GM19035 (cell line): ENCODE measurements around the gene MVK.

Experiments
- ATAC-seq: cut with Tn5 transposase; IDR thresholded peaks from one replicate; pipeline ENCODE4 v1.9.1; 2021; ENCODE audit not compliant: unreplicated experiment

The MVK gene

DNA sequence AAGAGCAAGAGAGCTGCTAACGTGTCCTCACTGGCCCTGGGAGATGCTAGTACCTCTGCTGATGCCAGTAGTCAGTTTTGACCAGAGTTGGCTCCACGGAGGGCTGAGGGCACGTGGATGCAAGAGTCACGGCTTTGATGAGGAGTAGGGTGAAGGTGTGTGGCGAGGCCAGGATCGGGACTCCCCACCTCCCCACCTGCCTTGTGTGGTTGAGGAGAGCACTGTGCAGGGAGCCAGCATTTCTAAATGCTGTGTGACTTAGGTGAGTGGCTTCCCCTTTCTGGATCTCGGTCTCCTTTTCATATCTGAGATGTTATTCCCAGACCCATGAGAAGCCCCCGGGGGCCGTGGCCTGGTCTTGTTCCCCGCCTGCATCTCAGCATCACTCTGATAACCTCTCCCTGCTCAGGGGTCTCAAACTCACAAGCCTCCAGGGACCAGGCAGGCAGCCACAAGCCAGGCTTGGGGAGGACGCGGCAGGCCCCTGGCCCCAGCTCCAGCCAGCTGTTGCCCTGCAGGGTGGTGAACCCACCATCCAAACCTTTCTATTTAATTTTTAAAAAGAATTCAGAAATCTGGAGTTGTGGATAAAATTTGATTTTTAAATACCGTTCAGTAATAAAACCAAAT, 32.1 kb downstream of the MVK start:
- ATAC-seq: no peak

GRCh38 chr12:109606320-109607028, 32.9 kb downstream of the MVK start:
- ATAC-seq: no peak

DNA sequence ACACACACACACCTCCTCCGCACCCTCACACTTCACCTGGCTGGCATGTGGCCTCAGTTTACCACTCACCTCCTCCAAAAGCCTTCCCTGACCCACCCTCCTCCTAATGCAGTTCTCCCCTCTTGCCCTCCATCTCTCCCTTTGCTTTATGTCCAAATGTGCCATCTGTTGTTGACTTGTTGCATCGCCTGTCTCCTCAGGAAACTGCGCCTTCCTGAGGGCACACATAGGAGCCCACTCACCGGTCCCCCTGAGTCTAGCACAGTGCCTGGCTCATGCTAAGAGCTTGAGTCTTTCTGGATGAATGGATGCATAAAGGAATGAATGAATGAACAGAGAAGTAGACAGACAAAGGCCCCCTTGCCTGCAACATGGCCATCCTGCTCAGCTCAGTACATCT, 34.0 kb downstream of the MVK start:
- ATAC-seq: no peak

- no peak for ATAC-seq
Observed at GRCh38 chr12:109608270-109608669, 34.7 kb downstream of the MVK start.

GRCh38 chr12:109608793-109609192, 35.2 kb downstream of the MVK start:
- no peak for ATAC-seq

DNA sequence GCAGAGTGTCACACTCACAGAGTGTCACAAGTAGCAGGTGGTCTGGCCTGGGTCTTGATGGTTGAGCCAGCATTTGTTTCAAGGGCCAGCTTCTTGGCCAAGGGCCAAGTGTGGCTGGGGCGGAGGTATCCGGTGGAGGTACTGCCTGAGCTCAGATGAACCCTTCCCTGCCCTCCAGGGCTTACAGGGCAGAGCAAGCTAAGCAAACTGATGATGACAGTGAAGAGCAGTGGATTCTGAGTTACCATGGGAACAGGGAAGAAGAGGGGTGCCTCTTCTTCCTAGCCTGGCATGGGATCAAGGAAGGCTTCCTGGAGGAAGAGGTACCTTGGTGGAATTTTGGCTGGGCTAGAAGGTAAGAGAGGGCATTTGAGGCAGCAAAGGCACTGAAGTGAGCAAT, 35.7 kb downstream of the MVK start:
- no peak for ATAC-seq

GRCh38 chr12:109610523-109610922, 36.9 kb downstream of the MVK start:
- ATAC-seq: no peak

- ATAC-seq: no peak
Observed at GRCh38 chr12:109611223-109611622, 37.6 kb downstream of the MVK start.

DNA sequence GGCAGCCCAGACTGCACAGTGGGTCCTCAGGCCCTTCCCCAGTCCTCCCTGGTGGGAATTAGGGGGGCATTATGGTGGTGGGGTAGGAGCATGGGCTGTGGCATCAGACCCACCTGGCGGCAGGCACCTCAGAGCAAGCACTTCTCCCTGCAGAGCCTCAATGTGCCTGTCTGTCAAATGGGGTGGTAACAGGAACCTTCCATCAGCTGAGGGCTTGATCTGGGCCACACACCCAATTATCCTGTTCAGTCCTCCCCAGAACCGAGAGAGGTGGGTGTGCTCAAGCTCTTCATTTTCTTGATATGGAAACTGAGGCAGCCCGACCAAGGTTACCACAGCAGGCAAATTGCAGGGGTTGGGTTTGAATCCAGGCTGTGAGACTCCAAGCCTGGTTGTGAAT, 38.4 kb downstream of the MVK start:
- no peak for ATAC-seq

GRCh38 chr12:109612975-109613502, 39.4 kb downstream of the MVK start:
- ATAC-seq: no peak

- no peak for ATAC-seq
Observed at GRCh38 chr12:109613649-109614455, 40.3 kb downstream of the MVK start.

GRCh38 chr12:109615556-109616229, 42.1 kb downstream of the MVK start:
- no peak for ATAC-seq

- no peak for ATAC-seq
Observed at GRCh38 chr12:109617491-109617890, 43.9 kb downstream of the MVK start.

DNA sequence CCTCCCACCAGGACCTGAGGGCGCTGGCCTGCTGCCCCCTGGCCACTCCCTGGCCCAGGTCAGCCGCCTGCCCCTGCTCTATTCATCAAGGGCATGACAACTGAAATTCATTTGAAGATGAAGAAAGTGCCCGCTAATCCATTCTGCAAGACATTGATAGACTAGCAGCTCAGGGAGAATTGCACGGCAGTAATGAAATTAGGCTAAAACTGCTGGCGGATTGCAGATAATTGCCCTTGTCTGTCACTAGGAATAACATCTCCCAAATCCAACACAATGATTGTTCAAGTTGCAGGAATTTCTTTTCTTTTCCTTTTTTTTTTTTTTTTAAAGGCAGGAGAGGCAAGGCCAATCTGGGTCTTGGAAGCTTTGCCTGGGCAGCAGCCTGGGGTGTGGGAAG, 44.5 kb downstream of the MVK start:
- ATAC-seq: no peak

- ATAC-seq: no peak
Observed at GRCh38 chr12:109619002-109619604, 45.5 kb downstream of the MVK start.

DNA sequence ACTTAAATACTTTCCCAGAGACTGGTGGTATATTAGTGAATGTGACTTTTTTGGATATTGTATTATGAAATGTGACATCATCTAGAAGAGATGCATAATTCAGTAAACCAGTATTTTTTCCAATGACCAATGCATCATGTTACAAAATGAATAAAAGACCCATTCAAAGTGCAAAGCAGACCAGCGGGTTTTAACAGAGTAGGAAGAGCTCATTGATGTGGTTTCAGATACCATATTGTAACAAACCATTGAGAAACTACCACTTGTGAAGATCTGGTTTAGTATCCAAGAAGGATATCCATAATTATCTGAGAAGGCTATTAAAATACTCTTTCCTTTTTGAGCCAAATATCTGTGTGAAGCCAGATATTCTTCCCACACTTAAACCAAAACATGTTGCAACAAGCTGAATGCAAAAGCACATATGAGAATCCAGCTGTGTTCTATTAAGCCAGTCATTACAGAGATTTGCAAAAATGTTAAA, 47.7 kb downstream of the MVK start:
- ATAC-seq: no peak

GRCh38 chr12:109621901-109622364, 48.3 kb downstream of the MVK start:
- no peak for ATAC-seq

GRCh38 chr12:109624467-109624866, 50.9 kb downstream of the MVK start:
- ATAC-seq: no peak

GRCh38 chr12:109625131-109625559, 51.6 kb downstream of the MVK start:
- ATAC-seq: no peak

DNA sequence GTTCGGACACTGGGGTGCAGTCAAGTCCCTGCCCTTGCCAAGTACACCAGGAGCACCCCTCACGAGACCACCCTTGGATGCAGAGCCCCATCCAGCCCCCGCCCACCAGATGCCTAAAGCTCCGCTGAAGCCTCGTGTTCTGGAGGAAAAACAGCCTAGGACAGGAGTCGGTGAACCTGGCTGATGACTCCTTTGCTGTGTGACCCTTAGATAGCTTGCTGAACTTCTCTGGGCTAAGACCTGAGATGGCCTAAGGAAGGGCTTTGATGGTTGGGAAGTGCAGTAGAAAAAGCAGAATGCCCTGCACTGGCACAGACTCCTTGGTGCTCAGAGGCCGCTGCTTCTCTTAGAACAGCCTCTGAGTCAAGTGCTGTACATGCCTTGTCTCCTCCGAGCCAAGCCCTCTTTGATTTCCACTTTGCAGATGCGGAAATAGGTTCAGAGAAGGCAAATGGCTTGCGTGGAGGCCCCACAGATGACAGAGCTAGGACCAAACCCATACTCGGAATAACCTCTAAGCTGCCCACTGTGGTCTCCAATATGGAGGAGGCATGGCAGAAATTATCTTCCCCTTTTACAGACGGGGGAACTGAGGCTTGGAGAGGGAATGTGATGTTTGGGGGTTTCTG, 52.3 kb downstream of the MVK start:
- ATAC-seq: no peak
